Small intestine (tissue), 7 donors: ENCODE measurements around the gene KIFC3. TPM values are rescaled to one million over a fixed set of nuclear protein-coding genes. Genes with fewer than 3 reads are reported as not detected.
"Not testable (repeated sequence)": the region's sequence is repeated elsewhere in the genome, so short reads cannot be mapped to it uniquely, and the experiment has no call there.

Source experiments
- DNase-seq, 2 donors: peaks; one replicate each; pipeline versions ENCODE4 v3.0.0 to v3.0.0-alpha.2; 2013
- FAIRE-seq: peaks from 2 replicates; lab custom pipeline; 2012; peaks lifted over from hg19 to GRCh38; lab: Jason Lieb, UNC
- H3K27ac ChIP-seq, 3 donors: one replicate each; pipeline ENCODE4 v1.5.1; 2013; ENCODE audit warnings: low read length in 2 of 3, mild to moderate bottlenecking in 2 of 3, control low read depth in 1 of 3, inconsistent platforms in 1 of 3, low read depth in 1 of 3, moderate library complexity in 1 of 3
- H3K27me3 ChIP-seq, 3 donors: one replicate each; pipeline ENCODE4 v1.6.1; 2013; ENCODE audit warnings: low read length in 3 of 3, inconsistent platforms in 1 of 3; ENCODE audit not compliant: control insufficient read depth in 3 of 3, insufficient read depth in 3 of 3
- H3K36me3 ChIP-seq, 3 donors: one replicate each; pipeline ENCODE4 v1.6.1; 2013; ENCODE audit warnings: low read length in 3 of 3, inconsistent platforms in 1 of 3, low read depth in 1 of 3, mild to moderate bottlenecking in 1 of 3, moderate library complexity in 1 of 3; ENCODE audit not compliant: control insufficient read depth in 3 of 3, insufficient read depth in 2 of 3
- H3K4me1 ChIP-seq, 3 donors: one replicate each; pipeline ENCODE4 v1.6.1; 2013; ENCODE audit warnings: low read length in 2 of 3, inconsistent platforms in 1 of 3, low read depth in 1 of 3, mild to moderate bottlenecking in 1 of 3, moderate library complexity in 1 of 3; ENCODE audit not compliant: control insufficient read depth in 3 of 3, insufficient read depth in 2 of 3
- H3K4me3 ChIP-seq, 3 donors: one replicate each; pipeline ENCODE4 v1.5.1; 2013; ENCODE audit warnings: low read length in 3 of 3, control low read depth in 1 of 3, inconsistent platforms in 1 of 3, low read depth in 1 of 3, mild to moderate bottlenecking in 1 of 3, moderate library complexity in 1 of 3
- H3K9me3 ChIP-seq, 2 donors: one replicate each; pipeline ENCODE4 v1.6.1; 2013; ENCODE audit warnings: low read depth in 1 of 2, low read length in 1 of 2; ENCODE audit not compliant: control insufficient read depth in 2 of 2, insufficient read depth in 1 of 2
- WGBS, 3 donors: extraction: QIAGEN DNeasy Blood & Tissue Kit; methylation state at CpG; one replicate each; pipeline ENCODE4 v1.1.7; 2013; 5-methylcytosine and 5-hydroxymethylcytosine counted together
- polyA plus RNA-seq, 4 donors: library from polyadenylated mRNA; stranded (reverse) in 3 of 4; unstranded in 1 of 4; fragments of 200-250 nt in 3 of 4; fragments of 120-200 nt in 1 of 4; gene quantifications; one replicate each; pipeline versions ENCODE4 v1.2.1 to v1.2.3, GENCODE V29; 2013
- donor health status: healthy with polysubstance abuse.
- donor health status: control.
- donor health status: control.
- donor health status: Bipolar disorder and iron deficiency.
- donor health status: healthy.

The KIFC3 gene
- polyA plus RNA-seq, 4 donors = 12.8 to 237 (median 131) TPM

DNA sequence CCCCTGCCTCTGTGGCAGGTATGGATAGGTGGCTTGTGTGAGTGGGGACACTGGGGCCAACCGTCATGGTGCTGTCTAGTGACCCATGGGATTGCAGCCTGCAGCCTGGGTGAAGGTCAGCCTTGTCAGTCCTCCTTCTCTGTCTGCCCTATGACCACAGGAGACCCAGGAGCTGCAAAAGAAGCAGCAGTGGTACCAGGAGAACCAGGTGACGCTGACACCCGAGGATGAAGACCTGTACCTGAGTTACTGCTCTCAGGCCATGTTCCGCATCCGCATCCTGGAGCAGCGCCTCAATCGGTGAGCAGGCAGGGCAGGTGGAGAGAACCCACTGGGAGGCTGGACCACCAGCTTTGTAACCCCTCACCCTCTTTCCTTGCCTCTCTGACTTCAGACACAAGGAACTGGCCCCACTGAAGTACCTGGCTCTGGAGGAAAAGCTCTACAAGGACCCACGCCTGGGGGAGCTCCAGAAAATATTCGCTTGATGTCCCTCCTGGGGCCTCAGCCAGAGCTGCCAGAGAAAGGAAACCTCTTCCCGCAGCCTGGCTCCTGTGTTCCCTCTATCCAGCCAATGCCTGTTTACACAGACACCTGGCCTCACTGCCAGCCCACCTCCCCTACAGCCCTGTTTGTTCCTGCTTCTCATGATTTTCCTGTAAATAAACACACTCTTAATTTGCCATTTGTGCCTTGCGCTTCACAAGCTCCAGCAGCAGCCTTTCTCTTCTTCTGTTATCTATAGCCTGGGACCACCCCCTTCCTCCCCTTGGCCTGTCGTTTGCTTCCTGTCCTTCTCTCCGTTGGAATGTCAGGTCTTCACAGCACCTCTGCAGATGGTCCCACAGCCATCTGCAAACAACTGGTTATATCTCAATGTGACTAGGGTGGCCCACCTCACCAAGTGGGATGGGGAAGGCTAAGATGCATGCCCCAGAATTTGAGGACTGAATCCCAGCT lies 71.2 kb downstream of the KIFC3 start:
- FAIRE-seq = no peak

GRCh38 chr16:57729852-57730251 lies 72.4 kb downstream of the KIFC3 start:
- not testable (repeated sequence) for H3K4me1 ChIP-seq, H3K9me3 ChIP-seq, DNase-seq, H3K27ac ChIP-seq, FAIRE-seq, H3K36me3 ChIP-seq, H3K4me3 ChIP-seq, H3K27me3 ChIP-seq
- 91 to 95% (median 94%) methylated on average over 6 of the region's 6 CpGs for WGBS, 3 donors

More for the DNA sequence above, 71.2 kb downstream of the KIFC3 start:
- no peak for DNase-seq
- 74 to 82% (median 76%) methylated on average over 13 of the region's 13 CpGs for WGBS, 3 donors
- no peaks in the 10 kb centered on the region for H3K27me3 ChIP-seq
- no peaks in the 10 kb centered on the region for H3K36me3 ChIP-seq
- peaks cover 0 to 5% (median 1%) of the 10 kb centered on the region in 3 donors for H3K4me1 ChIP-seq
- no peak overlapping the region for H3K4me3 ChIP-seq
- no peak overlapping the region for H3K27ac ChIP-seq
- H3K9me3 ChIP-seq = no peaks in the 10 kb centered on the region

DNA sequence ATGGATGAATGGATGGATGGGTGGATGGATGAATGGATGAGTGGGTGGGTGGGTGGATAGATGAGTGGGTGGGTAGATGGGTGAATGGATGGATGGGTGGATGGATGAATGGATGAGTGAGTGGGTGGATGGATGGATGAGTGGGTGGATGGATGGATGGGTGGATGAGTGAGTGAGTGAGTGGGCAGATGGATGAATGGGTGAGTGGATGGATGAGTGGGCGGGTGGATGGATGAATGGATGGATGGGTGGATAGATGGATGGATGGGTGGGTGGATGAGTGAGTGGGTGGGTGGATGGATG lies 73.2 kb downstream of the KIFC3 start:
- FAIRE-seq = no peak
- 86 to 95% (median 92%) methylated on average over 1 of the region's 1 CpG for WGBS, 3 donors

GRCh38 chr16:57728336-57729181 lies 73.7 kb downstream of the KIFC3 start:
- Histone ChIP-seq H3K27ac (no peak overlapping the region), H3K27me3 (no peaks in the 10 kb centered on the region), H3K36me3 (no peaks in the 10 kb centered on the region), H3K4me3 (no peak overlapping the region), H3K9me3 (no peaks in the 10 kb centered on the region), H3K4me1 (no peaks in the 10 kb centered on the region)
- no peak for FAIRE-seq
- no peak for DNase-seq
- 92 to 95% (median 94%) methylated on average over 14 of the region's 14 CpGs for WGBS, 3 donors

More for the DNA sequence above, 73.2 kb downstream of the KIFC3 start:
- DNase-seq = no peak
- no peaks in the 10 kb centered on the region for H3K27me3 ChIP-seq
- no peaks in the 10 kb centered on the region for H3K9me3 ChIP-seq
- H3K4me1 ChIP-seq = no peaks in the 10 kb centered on the region
- H3K4me3 ChIP-seq = no peak overlapping the region
- no peak overlapping the region for H3K27ac ChIP-seq
- H3K36me3 ChIP-seq = no peaks in the 10 kb centered on the region

DNA sequence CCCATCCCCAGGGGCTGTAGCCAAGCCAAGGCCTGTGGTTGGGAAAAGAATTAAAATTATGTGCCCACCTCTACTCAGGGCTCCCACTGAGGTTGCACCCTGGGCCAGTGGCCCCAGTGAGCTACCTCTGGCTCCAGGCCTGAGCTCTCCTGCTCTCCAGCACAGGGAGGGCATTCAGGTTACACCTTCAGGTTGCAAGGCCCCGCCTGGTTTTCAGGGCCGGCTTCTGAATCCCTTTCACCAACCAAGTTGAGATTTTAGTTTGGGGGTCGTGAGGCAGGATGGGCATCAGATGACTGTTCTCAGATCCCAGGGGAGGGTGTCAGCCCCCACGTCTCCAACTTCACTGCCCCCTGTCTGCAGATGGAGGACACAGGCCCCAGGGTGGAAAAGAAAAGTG lies 74.7 kb downstream of the KIFC3 start:
- Histone ChIP-seq H3K36me3 (no peaks in the 10 kb centered on the region), H3K27me3 (no peaks in the 10 kb centered on the region), H3K4me3 (no peak overlapping the region), H3K4me1 (no peaks in the 10 kb centered on the region), H3K9me3 (no peaks in the 10 kb centered on the region), H3K27ac (no peak overlapping the region)
- DNase-seq (no peak), FAIRE-seq (no peak)
- WGBS, 3 donors = 63 to 71% (median 69%) methylated on average over 4 of the region's 4 CpGs

DNA sequence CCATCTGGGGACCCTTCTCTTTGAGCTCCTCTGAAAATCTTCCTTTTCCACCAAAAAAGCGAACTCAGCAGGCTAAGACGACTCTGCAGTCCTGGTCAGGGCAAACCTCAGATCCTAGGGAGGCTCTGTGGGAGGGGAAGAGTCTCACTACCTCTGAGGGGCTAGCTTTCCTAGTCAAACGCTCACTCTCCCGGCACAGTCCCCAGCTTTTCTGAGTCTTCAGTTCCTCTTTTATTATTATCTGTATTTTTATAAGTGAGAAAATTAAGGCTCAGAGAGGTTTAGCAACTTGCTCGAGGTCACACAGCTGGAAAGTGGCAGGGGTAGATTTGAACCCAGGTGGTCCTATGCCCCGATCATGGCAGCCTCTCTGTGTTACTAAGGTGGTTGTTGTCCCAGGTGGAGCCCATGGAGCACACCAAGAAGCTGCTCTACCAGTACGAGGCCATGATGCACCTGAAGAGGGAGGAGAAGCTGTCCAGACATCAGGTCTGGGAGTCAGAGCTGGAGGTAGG lies 75.8 kb downstream of the KIFC3 start:
- H3K36me3 ChIP-seq = no peaks in the 10 kb centered on the region
- DNase-seq (no peak), FAIRE-seq (no peak)
- no peaks in the 10 kb centered on the region for H3K9me3 ChIP-seq
- H3K4me1 ChIP-seq = no peaks in the 10 kb centered on the region
- no peaks in the 10 kb centered on the region for H3K27me3 ChIP-seq
- H3K4me3 ChIP-seq = no peak overlapping the region
- no peak overlapping the region for H3K27ac ChIP-seq
- WGBS, 3 donors = 76 to 84% (median 80%) methylated on average over 7 of the region's 7 CpGs

- Histone ChIP-seq H3K36me3 (no peaks in the 10 kb centered on the region), H3K27ac (no peak overlapping the region), H3K4me1 (no peaks in the 10 kb centered on the region), H3K4me3 (no peak overlapping the region), H3K27me3 (no peaks in the 10 kb centered on the region), H3K9me3 (no peaks in the 10 kb centered on the region)
- WGBS, 3 donors = 92 to 94% (median 93%) methylated on average over 28 to 30 of the region's 30 CpGs
- FAIRE-seq (no peak), DNase-seq (no peak)
These were observed 76.3 kb downstream of the KIFC3 start for GRCh38 chr16:57725976-57726375.

DNA sequence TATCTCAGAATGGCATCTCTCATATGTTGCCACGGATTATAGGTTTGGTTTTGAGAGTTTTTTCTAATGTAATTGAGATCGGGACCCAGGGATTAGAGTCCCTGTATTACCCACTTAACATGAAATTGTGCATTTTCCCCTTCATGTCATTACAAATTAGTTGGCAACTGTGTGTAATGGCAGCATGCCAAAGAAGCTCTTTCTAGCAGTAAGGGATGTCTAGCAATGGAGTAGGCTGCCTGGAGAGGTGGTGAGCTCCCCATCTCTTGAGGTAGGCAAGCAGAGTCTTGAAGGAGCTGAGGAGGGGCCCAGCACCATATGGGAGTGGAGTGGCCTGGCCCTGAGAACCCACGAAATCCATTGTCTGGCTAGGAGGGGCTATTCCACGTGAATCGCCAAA lies 76.7 kb downstream of the KIFC3 start:
- no peaks in the 10 kb centered on the region for H3K4me1 ChIP-seq

More for the DNA sequence above, 76.7 kb downstream of the KIFC3 start:
- no peak overlapping the region for H3K4me3 ChIP-seq
- H3K27me3 ChIP-seq = no peaks in the 10 kb centered on the region
- WGBS, 3 donors = 70 to 71% (median 71%) methylated on average over 5 of the region's 5 CpGs
- H3K9me3 ChIP-seq = no peaks in the 10 kb centered on the region
- no peak overlapping the region for H3K27ac ChIP-seq
- DNase-seq (no peak), FAIRE-seq (no peak)
- no peaks in the 10 kb centered on the region for H3K36me3 ChIP-seq
